HPDE6-E6E7 (cell line): ENCODE measurements around the gene DGUOK.
"Not testable (repeated sequence)": the region's sequence is repeated elsewhere in the genome, so short reads cannot be mapped to it uniquely, and the experiment has no call there.

Source experiments
- DNase-seq: peaks from one replicate; pipeline ENCODE4 v3.0.0; 2011; ENCODE audit warnings: missing footprints; ENCODE audit errors: extremely low spot score

The DGUOK gene

DNA sequence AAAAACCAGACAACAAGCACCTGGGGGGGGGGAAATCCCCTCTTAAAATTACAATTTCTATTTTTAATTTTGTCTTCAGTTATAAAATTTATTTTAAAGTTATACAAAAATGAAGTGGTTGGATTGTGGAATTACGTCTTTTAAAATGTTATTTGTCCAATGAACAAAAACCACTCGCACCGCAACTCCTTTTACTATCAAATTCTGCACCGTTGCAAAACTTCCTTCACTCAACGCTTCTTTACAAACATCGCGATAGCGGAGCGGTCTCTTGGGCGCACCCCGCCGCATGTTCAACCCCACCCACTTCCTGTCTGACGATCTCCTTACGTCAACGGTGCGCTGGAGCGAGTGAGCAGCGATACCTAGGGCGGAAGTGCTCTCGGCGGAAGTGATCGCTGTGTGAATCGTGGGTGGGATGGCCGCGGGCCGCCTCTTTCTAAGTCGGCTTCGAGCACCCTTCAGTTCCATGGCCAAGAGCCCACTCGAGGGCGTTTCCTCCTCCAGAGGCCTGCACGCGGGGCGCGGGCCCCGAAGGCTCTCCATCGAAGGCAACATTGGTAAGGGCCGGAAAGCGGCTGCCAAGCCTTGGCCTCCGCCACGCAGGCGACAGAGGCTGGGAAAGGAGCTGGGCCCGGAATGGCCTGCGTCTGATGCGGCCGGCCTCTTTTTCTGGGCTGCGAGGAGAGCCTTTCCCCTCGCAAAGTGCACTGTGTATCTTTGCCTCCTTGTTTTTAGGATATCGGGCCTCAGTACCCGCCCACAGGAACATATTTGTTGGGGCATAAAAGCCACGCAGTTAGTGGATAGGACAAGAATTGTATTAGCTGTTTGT lies at the start of gene DGUOK:
Gene DGUOK, plus strand, starts transcription at position 388 of the 835 bp plus-strand sequence. Its CDS starts 31 bp downstream, at position 419.
- peak; percentile 90 for DNase-seq

DNA sequence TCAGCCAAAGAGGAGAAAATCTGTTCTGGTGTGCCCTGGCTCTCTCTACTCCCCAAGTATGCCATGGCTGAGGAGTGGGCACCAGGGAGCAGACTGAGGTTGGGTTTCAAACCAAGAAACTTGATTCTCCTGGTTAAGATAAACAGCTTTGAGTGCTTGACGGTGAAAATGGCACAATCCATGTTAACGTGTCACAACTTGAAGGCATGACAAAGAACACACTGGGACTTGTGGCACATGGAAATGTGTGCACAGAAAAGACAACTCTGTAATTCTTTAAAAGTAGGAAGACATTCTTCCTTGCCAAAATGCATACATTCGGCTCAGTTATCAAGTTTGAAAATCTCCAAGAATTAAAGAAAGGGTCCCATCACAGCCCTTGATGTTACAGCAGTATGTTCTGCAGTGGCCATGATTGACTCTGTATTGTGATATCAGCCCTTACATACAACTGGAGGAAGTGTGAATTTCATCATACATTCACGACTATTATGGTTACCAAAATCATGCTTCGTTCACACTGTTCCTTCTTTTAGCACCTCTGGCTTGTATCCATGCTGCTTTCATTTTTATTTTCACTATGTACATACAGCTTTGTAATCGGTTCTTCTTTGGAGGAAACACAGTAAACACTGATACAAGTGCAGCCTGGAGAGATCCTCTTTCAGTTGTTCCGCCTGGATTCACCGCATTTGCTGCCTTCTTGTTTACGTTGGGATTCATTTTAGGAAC lies 49.4 kb upstream of the DGUOK start:
- DNase-seq, result no peak

DNA sequence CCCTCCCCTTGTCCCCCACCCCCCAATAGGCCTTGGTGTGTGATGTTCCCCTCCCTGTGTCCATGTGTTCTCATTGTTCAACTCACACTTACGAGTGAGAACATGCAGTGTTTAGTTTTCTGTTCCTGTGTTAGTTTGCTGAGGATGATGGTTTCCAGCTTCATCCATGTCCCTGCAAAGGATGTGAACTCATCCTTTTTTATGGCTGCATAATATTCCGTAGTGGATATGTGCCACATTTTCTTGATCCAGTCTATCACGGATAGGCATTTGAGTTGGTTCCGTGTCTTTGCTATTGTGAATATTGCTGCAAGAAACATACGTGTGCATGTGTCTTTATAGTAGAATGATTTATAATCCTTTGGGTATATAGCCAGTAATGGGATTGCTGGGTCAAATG lies 48.7 kb upstream of the DGUOK start:
- not testable (repeated sequence) for DNase-seq

DNA sequence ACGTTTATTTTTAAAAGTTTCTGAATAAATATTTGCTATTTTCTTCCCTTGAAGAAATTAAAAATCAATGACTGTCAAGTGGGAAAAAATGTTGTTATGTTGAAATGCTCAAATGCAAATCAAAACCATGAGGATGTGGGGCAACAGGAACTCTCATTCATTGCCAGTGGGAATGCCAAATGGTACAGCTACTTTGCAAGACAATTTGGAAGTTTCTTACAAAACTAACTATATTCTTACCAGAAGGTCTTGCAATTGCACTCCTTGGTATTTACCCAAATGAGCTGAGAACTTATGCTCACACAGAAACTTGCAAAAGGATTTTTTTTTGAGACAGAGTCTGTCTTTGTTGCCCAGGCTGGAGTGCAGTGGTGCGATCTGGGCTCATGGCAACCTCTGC lies 41.3 kb upstream of the DGUOK start:
- DNase-seq, result no peak

DNA sequence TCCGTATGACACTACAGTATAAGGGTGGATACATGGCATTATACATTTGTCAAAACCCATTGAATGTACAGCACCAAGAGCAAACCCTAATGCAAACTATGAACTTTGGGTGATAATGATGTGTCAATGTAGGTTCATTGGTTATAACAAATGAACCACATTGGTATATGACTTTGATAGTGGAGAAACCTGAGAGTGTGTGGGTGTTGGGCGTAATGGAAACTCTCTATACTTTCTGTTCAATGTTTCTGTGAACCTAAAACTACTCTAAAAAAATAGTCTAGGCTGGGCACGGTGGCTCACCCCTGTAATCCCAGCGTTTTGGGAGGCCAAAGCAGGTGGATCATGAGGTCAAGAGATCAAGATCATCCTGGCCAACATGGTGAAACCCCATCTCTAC lies 40.3 kb upstream of the DGUOK start:
- no peak for DNase-seq

DNA sequence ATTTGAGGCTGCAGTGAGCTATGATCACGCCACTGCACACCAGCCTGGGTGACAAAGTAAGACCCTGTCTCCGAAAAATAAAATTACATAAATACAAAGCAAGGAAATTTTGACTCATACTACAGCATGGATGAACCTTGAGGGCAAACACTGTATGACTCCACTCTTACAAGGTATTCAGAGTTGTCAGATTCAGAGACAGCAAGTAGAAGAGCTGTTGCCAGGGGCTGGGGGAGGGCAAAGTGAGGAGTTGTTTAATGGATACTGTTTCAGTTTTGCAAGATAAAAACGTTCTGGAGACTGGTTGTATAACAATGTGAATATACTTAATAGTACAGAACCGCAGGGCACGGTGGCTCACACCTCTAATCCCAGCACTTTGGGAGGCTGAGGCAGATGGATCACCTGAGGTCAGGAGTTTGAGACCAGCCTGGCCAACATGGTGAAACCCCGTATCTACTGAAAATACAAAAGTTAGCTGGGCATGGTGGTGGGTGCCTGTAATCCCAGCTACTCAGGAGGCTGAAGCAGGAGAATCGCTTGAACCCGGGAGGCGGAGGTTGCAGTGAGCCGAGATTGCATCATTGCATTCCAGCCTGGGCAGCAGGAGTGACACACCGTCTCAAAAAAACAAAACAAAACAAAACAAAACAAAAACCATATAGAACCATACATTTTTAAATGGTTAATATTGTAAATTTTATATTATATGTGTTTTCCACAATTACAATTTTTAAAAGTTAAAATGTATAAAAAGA lies 38.9 kb upstream of the DGUOK start:
- DNase-seq, result peak; percentile 35

DNA sequence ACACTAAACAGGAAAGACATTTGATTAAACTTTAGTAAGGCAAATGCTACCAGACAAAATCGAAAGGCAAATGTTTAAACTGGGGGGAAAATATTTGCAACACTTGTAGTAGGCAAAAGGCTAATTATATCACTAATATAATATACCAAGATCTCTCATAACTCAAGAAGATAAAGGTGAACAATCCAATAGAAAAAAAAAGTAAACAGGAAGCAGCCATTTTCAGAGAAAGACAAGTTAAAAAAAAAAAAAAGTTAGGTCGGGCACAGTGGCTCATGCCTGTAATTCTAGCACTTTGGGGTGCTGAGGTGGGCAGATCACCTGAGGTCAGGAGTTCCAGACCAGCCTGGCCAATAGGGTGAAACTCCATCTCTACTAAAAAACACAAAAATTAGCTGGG lies 38.3 kb upstream of the DGUOK start:
- DNase-seq, result no peak

DNA sequence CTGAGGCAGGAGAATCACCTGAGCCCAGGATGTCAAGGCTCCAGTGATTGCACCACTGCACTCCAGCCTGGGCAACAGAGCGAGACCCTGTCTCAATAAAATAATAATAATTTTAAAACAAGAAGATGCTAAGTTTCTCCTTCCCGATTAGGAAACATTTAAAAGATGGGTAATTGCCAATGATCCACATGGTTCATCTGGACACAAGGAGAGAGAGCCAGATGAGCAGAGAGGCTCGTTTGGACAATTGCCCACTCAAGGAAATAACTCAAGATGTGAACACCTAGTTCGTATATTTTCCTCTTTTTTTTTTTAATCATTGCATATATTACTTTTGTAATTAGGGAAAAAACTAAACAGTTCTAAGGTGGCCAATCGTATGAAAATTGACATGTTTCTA lies 37.5 kb upstream of the DGUOK start:
- DNase-seq, result no peak

DNA sequence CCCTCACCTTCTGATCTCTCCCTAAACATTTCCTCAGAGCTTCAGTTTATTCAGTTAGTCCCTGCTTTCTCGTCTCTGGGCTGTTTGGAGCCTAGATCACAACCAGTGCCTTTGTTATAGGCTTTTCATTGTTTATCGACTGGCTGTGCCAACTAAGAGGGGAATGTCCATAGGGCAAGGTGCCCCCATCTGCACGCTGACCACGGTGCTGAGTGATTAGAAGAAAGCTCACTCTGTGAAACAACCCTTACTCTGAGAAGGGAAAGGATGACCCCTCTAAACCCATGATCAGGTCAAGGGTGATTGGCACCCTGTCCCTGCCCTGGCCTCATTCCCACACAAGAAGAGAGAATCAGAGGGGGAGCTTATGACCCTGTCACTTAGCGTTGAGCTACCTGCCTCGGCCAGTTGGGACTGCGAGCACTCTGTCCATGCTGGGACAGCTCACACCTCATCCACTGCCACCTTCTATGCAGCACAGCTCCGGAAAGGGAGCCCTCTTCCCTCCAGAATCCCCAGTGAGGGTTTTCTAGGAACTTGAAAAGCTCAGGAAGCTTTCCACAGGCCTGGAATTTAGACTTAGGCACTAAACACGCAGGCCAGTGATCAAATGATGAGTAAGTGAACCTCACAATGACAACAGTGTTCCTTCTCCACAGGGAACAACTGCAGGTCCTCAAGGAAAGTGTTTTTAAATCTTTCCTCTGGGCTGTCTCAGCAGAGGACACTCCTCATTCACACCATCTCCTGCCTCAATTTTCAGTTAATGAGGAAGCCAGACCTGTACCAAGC lies 36.2 kb upstream of the DGUOK start:
- DNase-seq, result no peak

DNA sequence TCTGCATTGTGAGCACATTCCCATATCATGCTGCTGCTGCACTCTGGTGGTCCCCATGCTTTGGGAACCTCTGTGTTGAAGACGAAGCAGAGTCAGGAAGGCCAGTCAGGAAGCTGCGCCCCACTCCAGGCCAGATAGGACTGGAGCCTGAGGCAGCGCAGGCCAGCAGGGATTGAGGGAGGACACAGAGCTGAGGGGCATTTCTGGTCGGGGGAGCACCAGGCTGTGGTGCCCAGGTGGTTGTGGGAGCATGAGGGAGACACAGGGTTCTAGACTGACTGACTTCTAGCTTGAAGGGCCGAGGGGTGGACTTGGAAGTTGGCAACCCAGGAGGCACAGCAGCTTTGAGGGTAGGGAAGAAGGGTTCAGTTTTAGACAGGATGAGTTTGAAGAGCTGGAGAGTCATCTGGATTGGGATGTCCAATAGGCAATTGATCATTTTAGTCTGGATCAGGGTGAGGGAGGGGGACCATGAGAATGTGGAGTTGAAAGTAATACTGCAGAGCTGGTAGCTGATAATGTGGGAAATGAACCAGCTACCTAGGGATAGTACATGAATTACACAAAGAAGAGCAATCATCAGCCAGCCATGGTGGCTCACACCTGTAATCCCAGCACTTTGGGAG lies 35.3 kb upstream of the DGUOK start:
- DNase-seq, result no peak

DNA sequence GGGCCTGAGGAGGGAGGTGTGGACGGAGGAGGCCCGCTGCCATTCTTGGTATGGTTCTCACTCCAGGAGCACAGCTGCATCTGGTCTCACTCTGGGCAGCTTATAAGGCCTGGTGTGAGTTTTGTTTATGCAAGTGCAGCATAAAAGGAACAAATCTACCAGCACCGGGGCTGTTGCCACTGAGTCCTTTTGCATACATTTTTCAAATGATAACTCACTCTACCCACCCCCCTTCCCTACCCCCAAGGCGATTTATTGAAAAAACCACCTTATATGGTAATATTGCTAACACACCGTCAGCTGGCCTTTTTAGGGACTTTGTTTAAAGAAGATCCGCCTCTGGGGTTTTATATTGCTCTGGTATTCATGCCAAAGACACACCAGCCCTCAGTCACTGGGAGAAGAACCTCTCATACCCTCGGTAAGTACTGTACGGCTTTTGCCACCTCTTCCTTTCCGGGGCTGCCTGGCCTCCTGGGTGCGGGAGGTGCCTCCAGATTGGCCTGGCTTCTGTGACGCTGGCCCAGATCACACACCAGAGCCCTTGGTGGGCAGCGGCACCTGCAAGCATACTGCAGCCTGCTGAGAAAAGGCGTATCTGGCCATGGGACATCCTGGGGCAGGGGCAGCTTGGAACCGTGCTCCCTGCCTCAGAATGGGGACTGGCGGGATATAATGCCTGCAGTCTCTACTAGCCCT lies 33.9 kb upstream of the DGUOK start, which contains the start of gene ACTG2:
Gene ACTG2, plus strand, starts transcription at position 378 of the 699 bp plus-strand sequence. CDS start 8,304 bp downstream, outside the sequence.
- DNase-seq, result no peak

DNA sequence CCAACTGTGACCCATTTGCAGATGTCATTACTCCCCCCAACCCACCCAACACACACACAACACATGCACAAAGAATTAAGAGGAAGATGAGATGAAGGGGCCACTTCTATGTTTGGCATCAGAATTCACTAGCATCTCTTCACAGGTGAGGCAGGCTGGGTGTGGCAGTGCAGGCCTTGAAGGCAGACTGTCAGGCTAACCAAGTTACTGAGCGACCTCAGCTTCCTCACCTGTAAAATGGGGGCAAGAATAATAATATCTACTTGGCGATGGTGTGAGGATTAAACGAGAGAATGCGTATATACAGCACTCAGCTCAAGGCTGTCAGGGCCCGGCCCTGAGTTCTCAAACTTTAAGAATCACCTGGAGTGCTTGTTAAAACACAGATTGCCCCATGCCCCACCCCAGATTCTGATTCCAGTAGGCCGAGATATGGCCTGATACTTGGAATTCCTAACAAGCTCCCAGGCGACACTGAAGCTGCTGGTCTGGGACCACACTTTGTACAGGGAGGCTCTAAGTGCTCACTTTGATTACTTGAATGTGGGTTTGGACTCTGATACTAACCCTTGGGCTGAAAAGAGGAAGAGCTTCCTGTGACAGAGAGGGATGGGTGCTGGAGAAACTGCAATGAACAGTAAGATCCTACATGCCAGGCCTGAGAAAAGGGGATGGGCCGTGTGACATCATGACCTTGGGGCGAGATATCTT lies 32.8 kb upstream of the DGUOK start:
- DNase-seq, result no peak

DNA sequence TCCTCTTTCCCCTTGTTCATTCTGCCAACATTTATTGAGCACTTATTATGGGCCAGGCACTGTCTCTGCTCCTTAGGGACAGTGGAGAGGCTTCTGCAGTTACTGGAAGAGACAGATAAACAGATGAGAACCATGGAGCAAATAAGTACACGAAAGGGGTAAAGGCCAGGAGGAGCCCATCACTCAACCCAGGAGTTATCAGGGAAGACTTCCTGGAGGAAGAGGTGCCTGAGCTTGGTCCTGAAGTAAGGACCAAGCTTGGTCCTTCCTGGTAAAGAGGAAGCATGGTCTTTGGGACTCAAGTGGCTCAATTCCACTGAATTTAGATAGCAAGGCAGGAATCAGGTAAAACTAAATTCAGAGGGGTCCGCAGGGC lies 32.2 kb upstream of the DGUOK start:
- no peak for DNase-seq

DNA sequence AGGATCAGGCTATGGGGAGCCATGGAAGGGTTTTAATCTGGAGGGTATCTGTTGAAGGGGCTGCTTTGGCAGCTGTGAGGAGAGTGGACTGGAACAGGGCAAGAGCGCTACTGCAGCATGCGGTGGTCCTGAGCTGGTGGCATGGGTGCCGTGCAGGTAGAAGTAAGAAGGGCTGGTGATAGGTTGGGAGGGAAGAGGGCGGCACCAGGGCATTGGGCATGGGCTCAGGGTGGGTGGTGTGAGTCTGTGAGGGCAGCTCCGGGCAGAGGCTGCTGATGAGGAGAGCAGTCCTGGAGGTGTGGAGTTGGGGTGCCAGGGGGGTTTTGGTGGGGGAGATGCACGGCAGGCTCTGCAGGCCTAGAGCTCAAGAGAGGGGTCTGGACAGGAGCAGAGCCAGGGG lies 31.8 kb upstream of the DGUOK start:
- DNase-seq, result no peak

DNA sequence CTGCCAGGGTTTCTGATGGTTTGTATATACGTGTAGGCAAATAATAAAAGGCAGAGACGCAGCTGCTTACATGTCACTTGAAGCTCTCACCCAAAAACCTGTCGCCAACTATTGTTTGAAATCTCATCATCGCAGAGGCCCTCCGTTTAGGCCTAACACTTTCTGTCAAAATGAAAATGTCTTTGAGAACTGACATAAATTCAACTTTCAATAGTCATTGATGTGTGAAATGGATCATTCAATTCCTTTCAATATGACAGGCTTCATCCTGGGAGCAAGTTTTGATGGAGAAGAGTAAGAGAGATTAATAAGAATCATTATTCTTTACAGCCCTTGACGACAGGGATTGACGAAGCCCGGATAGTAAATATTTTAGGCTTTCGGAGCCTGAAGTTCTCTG lies 31.2 kb upstream of the DGUOK start:
- DNase-seq, result no peak

DNA sequence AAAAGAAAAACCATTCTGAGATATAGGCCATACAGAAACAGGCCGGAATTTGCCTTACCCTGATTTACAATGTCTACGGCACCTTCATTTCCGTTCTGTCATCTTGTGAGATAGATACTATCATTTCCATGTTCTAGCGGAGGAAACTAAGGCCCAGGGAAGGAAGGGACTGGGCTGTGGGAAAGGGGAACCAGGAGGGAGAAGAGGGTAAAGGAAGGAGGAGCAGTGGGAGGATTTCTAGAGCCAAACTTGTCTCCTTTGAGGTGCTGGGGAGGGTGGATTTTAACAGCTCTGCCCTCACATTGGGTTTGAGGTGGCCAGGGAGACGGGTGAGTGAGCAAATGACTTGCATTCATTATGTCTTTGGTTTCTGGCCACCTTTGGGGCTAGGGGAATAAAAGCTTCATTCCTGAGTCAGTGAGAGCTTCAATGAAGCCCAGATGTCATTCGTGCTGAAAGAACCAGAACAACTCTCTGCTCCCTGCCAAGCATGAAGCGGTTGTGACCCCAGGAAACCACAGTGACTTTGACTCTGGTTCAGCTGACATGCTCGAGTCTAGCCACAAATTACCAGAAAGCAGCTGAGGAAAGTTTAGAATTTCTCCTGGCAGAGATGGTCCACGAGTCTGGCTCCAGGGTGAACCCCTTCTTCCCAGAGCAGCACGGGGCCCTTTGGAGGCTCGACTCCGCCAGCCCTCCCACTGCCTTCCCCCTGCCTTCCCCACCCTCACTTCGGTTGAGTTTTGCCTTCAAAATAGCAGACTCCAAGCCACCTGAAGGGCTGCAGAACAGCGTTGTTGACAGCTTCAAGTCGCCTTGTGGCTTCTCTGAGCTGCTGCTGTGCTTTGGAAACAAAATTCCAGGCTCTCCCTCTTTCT lies 30.1 kb upstream of the DGUOK start:
- DNase-seq, result no peak

DNA sequence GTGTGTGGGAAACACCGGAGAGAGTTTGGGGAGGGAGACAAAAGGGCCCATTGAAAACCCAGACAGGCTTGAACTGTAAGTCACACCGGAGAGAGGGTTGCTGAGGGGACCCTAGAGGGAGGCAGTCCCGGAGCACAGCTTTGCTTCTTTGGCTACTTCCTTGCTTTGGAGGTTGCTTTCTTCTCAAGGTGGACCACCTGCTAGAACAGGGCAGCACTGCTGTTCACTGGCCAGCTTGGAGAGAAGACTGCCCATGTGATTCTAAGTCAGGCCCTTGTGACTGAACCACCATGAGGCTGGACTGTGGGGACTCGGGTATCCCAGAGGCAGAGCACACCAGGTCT lies 29.5 kb upstream of the DGUOK start:
- DNase-seq, result no peak

DNA sequence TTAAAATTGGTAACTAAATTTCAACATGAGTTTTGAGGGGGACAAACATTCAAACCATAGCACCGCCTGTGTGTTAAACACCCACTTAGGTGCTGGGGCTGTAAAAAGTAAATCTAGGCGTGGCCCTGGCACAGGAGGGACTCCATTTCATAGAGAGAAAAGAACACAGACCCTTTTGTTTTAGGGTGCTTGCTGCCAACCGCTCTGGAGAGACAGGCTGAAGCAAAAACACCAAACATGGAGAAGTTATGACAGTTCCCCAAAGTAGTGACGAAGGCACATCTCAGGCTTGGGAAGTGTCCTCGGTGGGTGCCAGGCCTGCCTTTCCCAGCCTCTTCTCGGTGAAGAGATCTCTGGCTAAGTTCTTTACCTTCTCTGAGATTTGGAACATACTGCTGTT lies 28.7 kb upstream of the DGUOK start:
- DNase-seq, result no peak

DNA sequence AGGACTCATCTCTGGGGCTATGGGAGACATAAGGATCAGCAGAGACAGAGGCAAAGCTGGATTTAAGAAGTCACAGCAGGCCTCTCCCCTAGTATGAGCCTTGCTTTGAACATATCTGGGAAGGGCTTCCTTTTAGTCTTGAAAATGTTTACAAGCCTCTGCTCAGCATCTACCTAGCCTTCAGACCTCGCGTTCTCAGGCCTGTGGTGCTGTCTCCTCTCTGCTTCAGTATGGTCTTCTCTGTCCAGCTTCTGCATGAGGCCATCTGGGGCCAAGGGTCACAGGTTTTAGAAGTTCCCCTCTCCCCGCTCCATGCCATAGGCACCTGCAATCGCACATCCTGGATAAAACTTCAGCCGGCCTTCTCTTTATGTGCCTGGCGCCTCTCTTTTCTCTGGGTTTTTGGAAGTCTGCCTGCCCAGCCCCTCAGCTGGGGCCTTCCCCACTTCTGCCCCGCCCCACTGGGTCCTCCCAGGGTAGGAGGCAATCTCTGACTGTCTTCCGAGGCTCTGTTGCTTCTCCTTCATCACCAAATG lies 26.8 kb upstream of the DGUOK start:
- no peak for DNase-seq
